SU-DHL-6 (cell line): ENCODE results near the gene ABHD17B.

Experiments used
- H2AFZ ChIP-seq: fragments of 200-600 bp; sonication (generic); 2 replicates; pipeline ENCODE4 v1.6.1; 2014; ENCODE audit warnings: low read depth, mild to moderate bottlenecking, moderate library complexity, mixed read lengths, antibody characterized with exemption, low read length; ENCODE audit not compliant: severe bottlenecking
- H3F3A ChIP-seq: fragments of 200-600 bp; shearing (Covaris generic); 2 replicates; pipeline ENCODE4 v1.6.0; 2016; ENCODE audit warnings: antibody characterized with exemption, mild to moderate bottlenecking; ENCODE audit not compliant: insufficient read depth
- H3K27ac ChIP-seq: fragments of 200-600 bp; sonication (generic); 2 replicates; pipeline ENCODE4 v1.5.1; 2016; ENCODE audit warnings: low read depth, mild to moderate bottlenecking, low read length, moderate library complexity, mixed read lengths
- H3K27me3 ChIP-seq: fragments of 200-600 bp; sonication (generic), shearing (Covaris generic); 2 replicates; pipeline ENCODE4 v1.6.0; 2014; ENCODE audit warnings: mild to moderate bottlenecking, low read length
- H3K36me3 ChIP-seq: fragments of 200-600 bp; sonication (generic); 2 replicates; pipeline ENCODE4 v1.6.1; 2014; ENCODE audit warnings: mild to moderate bottlenecking, low read length, mixed read lengths
- H3K4me2 ChIP-seq: fragments of 300-600, 200-600 bp; shearing (Covaris generic), sonication (generic); 2 replicates; pipeline ENCODE4 v1.6.0; 2014; ENCODE audit warnings: low read length, low read depth, mild to moderate bottlenecking; ENCODE audit not compliant: poor library complexity, severe bottlenecking
- H3K4me3 ChIP-seq: fragments of 200-600 bp; sonication (generic); 2 replicates; pipeline ENCODE4 v1.5.1; 2014; ENCODE audit warnings: antibody characterized with exemption, low read length, mild to moderate bottlenecking, mixed read lengths; ENCODE audit not compliant: insufficient read depth, poor library complexity, severe bottlenecking
- H3K79me2 ChIP-seq: fragments of 200-600 bp; sonication (generic); 2 replicates; pipeline ENCODE4 v1.6.1; 2014; ENCODE audit warnings: mild to moderate bottlenecking, low read length, moderate library complexity; ENCODE audit not compliant: insufficient read depth
- H3K9ac ChIP-seq: fragments of 200-600 bp; sonication (generic); 2 replicates; pipeline ENCODE4 v1.7.0; 2014; ENCODE audit warnings: mild to moderate bottlenecking, low read length
- H3K9me2 ChIP-seq: fragments of 200-600 bp; sonication (generic); replicated peaks from 2 replicates; pipeline ENCODE4 v1.6.1; 2014; ENCODE audit warnings: low read length; ENCODE audit not compliant: insufficient read depth
- H3K9me3 ChIP-seq: fragments of 200-600 bp; sonication (generic); 2 replicates; pipeline ENCODE4 v1.6.1; 2014; ENCODE audit warnings: low read length, mixed read lengths; ENCODE audit not compliant: insufficient read depth
- H4K20me1 ChIP-seq: fragments of 200-600 bp; sonication (generic); 2 replicates; pipeline ENCODE4 v1.6.1; 2014; ENCODE audit warnings: low read depth, mild to moderate bottlenecking, antibody characterized with exemption, low read length, moderate library complexity, mixed read lengths
- CTCF ChIP-seq: fragments of 200-600 bp; sonication (generic); IDR thresholded peaks from one replicate; pipeline ENCODE4 v1.5.1; 2017; ENCODE audit warnings: antibody characterized with exemption, mild to moderate bottlenecking, low read length, moderate library complexity; ENCODE audit not compliant: insufficient read depth, poor library complexity, severe bottlenecking
- EZH2phosphoT487 ChIP-seq: fragments of 200-600 bp; sonication (generic), shearing (Covaris generic); conservative IDR thresholded peaks from 2 replicates; pipeline ENCODE4 v1.6.1; 2018; ENCODE audit warnings: mild to moderate bottlenecking, antibody characterized with exemption, low read length, moderate library complexity, mixed read lengths

Gene ABHD17B

GRCh38 chr9:71937898-71938297, 26.9 kb upstream of the ABHD17B start:
- Histone ChIP-seq H3K36me3 (no peaks in the 10 kb centered on the region), H3K27ac (no peak overlapping the region), H3K4me3 (no peak overlapping the region), H3K27me3 (no peaks in the 10 kb centered on the region), H3K9me3 (no peaks in the 10 kb centered on the region), H4K20me1 (peaks cover 10% of the 10 kb centered on the region), H3K79me2 (peaks cover 30% of the 10 kb centered on the region; the same call in 1 of the 2 replicates), H3K4me2 (no peak overlapping the region), H3F3A (no peaks in the 10 kb centered on the region), H2AFZ (no peak overlapping the region), H3K9me2 (no peaks in the 10 kb centered on the region), H3K9ac (no peak overlapping the region)
- TF ChIP-seq EZH2phosphoT487 (no peak), CTCF (no peak)

DNA sequence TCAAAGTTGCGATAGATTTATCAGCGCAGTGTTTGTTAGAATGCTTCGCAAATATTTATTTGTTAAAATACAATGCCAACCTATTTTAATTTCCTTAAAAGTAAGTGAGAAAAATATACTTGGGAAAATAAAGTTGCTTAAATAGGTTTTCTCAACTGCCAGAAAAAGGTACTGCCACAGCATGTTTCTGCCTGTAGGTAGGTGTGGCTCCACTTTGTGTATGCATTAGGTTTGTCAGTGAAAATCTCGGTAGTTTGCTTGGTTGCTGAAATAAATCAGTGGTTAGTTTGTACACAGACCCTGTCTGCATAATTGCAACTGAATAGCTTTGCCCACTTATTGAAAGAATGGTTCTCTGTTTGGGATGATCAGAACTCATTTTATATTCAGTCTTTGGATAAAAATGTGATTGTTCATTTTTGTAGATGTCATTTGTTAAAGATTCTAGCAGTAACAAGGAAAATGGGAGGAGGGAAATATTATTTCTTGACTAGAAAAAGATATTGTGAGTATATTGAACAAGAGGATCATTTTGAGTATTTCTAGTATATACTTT, 26.2 kb upstream of the ABHD17B start:
- no peaks in the 10 kb centered on the region for H3K36me3 ChIP-seq
- no peaks in the 10 kb centered on the region for H3K9me2 ChIP-seq
- H3K9me3 ChIP-seq = no peaks in the 10 kb centered on the region
- H3K4me2 ChIP-seq = no peak overlapping the region
- no peaks in the 10 kb centered on the region for H3F3A ChIP-seq
- no peak overlapping the region for H3K27ac ChIP-seq
- H3K9ac ChIP-seq = no peak overlapping the region
- no peak overlapping the region for H2AFZ ChIP-seq
- TF ChIP-seq CTCF (no peak), EZH2phosphoT487 (no peak)
- no peak overlapping the region for H3K4me3 ChIP-seq
- H3K27me3 ChIP-seq = no peaks in the 10 kb centered on the region
- H4K20me1 ChIP-seq = peaks cover 10% of the 10 kb centered on the region
- H3K79me2 ChIP-seq = peaks cover 26% of the 10 kb centered on the region; the same call in 1 of the 2 replicates

GRCh38 chr9:71936066-71936465, 25.1 kb upstream of the ABHD17B start:
- no peak overlapping the region for H3K4me2 ChIP-seq

More at GRCh38 chr9:71936066-71936465, 25.1 kb upstream of the ABHD17B start:
- Histone ChIP-seq H3K27ac (no peak overlapping the region), H2AFZ (no peak overlapping the region), H3K27me3 (no peaks in the 10 kb centered on the region), H3K4me3 (no peak overlapping the region), H3K36me3 (no peaks in the 10 kb centered on the region), H3K9me2 (no peaks in the 10 kb centered on the region), H3K9me3 (no peaks in the 10 kb centered on the region), H3F3A (no peaks in the 10 kb centered on the region), H3K9ac (no peak overlapping the region), H3K79me2 (peaks cover 26% of the 10 kb centered on the region; the same call in 1 of the 2 replicates), H4K20me1 (peaks cover 18% of the 10 kb centered on the region)
- TF ChIP-seq EZH2phosphoT487 (no peak), CTCF (no peak)
